Esophagus muscularis mucosa (tissue), 4 donors: Measurements from ENCODE around the gene GALNT6.

ENCODE experiments used
- EP300 ChIP-seq: sonication (generic); formaldehyde crosslinking; IDR thresholded peaks from one replicate; pipeline ENCODE4 v1.6.1; 2017; ENCODE audit warnings: antibody characterized with exemption
- POLR2AphosphoS5 ChIP-seq, 2 donors: sonication (generic); formaldehyde crosslinking; IDR thresholded peaks; one replicate each; pipeline ENCODE4 v1.6.1; 2017; ENCODE audit warnings: antibody characterized with exemption in 2 of 2
- TF ChIP-seq, protein P1 (sequence below), 3 experiments: fragments of 200-600 bp in 2 of 3; fragments of 450-650 bp in 1 of 3; sonication (generic) in 2 of 3; IDR thresholded peaks; one replicate each; pipeline ENCODE4 v1.5.1; 2017 to 2019; ENCODE audit warnings: antibody characterized with exemption in 3 of 3, mild to moderate bottlenecking in 2 of 3, moderate library complexity in 1 of 3

DNA sequence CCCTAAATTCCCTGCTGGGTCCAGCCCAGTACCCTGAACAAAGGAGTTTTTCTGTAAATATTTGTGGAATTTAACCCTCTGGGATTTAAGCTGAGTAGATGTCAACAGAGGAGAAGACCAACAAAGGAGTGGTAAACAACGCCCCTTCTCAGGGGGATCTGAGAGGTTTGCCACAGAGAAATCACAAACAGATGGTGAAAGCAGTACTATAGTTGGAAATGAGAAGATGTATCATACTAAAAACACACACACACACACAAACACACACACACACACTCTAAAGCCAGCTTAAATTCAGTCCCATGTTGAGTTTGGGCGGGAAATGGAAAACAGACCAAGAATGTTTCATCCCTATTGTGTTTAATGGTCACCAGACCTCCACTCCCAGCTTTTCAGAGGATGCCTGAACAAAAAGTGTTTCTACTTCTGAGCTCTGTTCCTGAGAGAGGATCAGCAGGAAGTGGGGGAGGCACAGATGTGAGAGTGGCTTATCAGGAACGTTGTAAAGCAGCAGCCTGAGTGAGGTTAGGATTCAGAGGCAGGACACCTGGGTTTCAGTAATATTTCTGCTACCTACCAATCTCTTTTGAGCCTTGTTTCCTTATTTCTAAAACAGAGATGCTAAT lies 70.4 kb downstream of the GALNT6 start:
- TF ChIP-seq, protein P1, sequence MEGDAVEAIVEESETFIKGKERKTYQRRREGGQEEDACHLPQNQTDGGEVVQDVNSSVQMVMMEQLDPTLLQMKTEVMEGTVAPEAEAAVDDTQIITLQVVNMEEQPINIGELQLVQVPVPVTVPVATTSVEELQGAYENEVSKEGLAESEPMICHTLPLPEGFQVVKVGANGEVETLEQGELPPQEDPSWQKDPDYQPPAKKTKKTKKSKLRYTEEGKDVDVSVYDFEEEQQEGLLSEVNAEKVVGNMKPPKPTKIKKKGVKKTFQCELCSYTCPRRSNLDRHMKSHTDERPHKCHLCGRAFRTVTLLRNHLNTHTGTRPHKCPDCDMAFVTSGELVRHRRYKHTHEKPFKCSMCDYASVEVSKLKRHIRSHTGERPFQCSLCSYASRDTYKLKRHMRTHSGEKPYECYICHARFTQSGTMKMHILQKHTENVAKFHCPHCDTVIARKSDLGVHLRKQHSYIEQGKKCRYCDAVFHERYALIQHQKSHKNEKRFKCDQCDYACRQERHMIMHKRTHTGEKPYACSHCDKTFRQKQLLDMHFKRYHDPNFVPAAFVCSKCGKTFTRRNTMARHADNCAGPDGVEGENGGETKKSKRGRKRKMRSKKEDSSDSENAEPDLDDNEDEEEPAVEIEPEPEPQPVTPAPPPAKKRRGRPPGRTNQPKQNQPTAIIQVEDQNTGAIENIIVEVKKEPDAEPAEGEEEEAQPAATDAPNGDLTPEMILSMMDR (IDR thresholded peaks at IDR 0.05) = no peak
- TF ChIP-seq EP300 (no peak), POLR2AphosphoS5 (IDR thresholded peaks at IDR 0.05) (no peak)
